GM19372 (cell line): ENCODE measurements around the gene HABP4.

Experiments
- ATAC-seq: cut with Tn5 transposase; IDR thresholded peaks from one replicate; pipeline ENCODE4 v1.9.1; 2021; ENCODE audit warnings: mild to moderate bottlenecking, low read depth, moderate library complexity; ENCODE audit not compliant: unreplicated experiment

The HABP4 gene

DNA sequence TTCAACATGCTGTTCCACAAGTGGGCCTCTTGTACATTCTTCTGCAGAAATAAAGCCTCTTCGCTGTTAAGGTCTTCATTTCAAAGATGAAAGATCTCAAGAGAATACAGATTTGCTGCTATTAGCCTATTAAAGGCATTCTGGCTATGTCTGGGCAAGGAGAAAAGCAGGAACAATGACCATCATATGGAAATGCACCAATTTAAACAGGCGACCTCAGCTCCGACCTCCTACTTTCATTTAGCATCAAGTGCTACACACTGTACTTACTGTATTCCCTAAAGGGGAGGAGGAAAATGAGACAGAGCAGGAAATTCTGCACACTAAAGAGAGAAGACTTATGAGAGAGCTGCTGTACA lies 64.8 kb downstream of the HABP4 start:
- no peak for ATAC-seq

DNA sequence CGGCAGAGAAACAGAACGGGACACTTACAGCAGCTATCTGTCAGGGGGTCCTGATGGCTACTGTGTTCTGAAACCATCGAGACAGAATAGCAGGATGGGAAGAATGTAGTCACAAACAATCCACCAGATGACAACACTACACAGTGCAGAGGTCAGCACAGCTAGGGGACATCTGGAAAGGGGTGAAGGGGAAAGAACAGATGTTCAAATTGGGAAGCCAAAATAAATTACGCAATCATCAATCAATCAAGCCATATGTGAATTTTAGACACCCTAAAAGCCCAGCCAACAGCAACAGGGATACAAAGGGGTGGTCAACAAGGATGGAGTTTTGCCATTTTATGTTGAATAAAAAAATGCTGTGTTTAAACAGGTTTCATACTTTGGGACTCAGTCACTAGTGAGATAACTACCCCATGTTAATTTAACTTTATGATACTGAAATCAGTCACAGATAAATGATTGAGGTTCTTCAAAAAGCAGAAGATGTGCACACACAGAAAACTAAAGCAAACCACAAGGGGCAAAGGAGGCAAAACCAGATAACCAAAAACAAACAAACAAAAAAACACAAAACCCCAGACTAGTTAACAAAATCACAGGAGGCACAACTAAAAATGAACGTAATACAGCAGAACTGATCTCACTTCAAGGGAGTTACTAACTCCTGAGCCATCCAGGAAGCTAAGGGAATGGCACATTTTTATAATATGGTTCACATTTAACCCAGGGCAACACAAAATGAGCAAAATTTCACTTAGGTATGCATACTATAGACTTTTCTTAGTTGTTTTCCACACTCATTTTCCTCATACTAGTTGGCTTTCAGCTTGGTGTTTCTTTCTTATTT lies 65.9 kb downstream of the HABP4 start:
- ATAC-seq, result no peak

DNA sequence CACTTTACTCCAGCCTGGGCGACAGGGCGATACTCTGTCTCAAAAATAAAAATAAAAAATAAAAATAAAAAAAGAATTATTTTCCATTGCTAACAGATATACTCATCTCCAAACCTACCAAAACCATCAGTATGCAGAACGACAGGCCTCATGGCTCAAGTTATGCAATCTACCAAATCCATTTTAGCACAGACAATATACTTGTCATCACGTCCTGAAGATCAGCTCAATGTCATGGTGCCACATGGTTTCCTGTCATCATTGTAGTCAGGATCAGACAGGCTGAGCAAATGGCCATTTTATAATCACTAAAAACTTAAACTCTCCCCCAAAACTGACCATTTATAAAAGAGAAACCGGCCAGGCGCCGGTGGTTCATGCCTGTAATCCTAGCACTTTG lies 69.1 kb downstream of the HABP4 start:
- no peak for ATAC-seq

DNA sequence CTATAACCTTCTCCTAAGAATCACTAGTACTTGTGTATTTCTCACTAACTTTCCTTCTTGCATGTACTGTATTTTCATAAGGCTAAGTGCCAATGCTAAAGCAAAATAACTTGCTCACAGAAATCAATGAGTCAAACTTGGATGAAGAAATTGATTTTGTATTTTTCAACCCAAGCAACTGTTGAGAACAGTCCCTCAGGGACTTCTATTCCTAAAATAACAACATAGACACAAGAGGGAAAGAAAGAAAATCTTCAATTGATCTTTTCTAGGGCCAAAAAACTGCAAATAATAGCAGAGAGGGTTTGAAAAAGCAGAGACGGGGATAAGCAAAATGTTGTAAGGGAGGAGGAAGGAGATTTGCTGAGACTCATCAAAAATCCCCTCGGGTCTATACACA lies 69.8 kb downstream of the HABP4 start:
- no peak for ATAC-seq

DNA sequence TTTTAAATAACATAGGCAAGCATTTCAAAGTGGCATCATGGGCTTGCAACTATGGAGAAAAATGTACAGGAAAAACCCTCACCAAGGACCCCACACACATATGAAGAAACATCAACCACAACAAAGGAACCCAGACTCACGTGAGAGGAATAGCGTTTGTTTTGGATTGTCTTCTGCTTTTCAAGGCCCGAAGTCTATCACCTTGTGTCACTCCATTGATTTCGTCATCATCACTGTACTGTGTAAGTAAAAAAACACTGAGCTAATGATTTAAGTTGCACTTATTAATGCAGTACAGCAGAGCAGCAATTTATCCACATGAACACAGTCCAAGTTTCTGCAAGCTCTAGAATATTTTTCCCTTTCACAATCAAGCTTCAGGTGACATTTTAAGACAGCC lies 72.4 kb downstream of the HABP4 start:
- ATAC-seq, result no peak

- no peak for ATAC-seq
These were observed 73.4 kb downstream of the HABP4 start for GRCh38 chr9:96523374-96523773.

DNA sequence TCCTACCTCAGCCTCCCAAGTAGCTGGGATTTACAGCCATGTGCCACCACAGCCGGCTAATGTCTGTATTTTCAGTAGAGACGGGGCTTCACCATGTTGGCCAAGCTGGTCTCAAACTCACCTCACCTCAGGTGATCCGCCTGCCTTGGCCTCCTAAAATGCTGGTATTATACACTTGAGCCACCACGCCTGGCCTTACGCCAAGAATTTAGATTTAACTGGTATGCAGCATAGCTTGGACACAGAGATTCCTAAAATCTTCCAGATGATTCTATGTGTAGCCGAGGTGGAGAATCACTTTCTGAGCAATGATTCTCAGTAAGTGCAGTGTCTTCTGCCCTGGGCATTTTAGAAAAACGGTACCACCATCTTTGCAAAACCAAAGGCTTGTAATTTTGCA lies 74.1 kb downstream of the HABP4 start:
- no peak for ATAC-seq

DNA sequence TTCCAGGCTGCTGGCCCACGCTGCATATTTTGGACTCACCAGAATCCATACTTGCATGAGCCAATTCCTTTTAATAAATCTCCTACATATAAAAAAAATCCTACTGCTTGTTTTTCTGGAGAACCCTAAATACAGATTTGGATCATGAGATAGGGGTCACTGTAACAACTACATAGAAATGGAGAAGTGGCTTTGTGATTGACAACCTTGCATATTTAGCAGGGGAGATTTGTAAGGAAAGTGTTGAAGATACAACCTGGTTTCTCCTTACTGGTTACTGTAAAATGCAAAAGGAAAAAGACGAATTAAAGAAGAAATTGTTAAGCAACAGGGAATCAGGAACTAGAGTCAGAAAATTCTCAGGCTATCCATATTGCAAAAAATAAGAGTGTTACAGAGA lies 74.8 kb downstream of the HABP4 start:
- no peak for ATAC-seq

DNA sequence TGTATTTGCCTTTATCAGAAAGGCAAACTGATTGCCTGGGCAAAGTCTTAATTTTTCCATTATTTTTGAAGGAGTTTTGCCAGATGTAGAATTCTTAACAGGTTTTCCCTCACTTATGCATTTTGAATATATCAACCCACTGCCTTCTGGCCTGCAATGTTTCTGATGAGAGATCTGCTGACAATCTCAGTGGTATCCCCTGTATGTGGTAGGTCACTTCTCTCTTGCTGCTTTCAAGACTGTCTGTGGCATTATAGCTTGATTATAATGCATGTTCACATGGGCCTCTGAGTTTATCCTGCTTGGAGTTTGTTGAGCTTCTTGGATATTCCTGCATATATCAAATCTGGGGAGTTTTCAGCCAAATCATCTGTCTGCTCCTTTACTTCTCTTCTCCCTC lies 82.2 kb downstream of the HABP4 start:
- no peak for ATAC-seq

DNA sequence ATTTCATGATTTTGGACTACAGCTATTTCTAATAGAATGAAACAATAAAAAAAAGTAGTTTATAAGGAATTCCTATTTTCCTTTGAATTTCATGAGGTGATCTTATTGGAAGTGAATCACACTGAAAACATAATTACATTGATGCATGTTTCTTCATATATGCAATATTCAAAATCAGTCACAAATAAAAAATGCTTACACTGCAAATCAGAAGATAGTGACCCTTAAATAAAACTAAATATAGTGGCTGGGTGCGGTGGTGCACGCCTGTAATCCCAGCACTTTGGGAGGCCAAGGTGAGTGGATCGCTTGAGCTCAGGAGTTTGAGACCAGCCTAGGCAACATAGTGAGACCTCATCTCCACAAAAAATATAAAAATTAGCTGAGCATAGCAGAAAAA lies 90.1 kb downstream of the HABP4 start:
- no peak for ATAC-seq
